ENCODE results near the gene DKC1. TPM values are rescaled to one million over a fixed set of nuclear protein-coding genes. Genes with fewer than 3 reads are reported as not detected.

Gene DKC1
- total and polyA plus RNA-seq, 9 donors = 17.0 to 60.6 (median 34.4) TPM

- Histone ChIP-seq H3K27ac (no peak overlapping the region), H3K4me1 (ENCODE audit: insufficient read depth) (no peaks in the 10 kb centered on the region), H3K4me3 (no peak overlapping the region), H3K27me3 (no peaks in the 10 kb centered on the region), H3K9me3 (no peaks in the 10 kb centered on the region), H3K36me3 (no peaks in the 10 kb centered on the region)
- 55 to 84% (median 79%) methylated on average over 1 of the region's 1 CpG for WGBS, 3 donors
- no peak for DNase-seq
- TF ChIP-seq POLR2A (IDR thresholded peaks at IDR 0.05) = no peak
- TF ChIP-seq CTCF (IDR thresholded peaks at IDR 0.05) = no peak
- TF ChIP-seq EP300 (IDR thresholded peaks at IDR 0.05) = no peak
- intact Hi-C loops (cut with DNase I) = no loop called here
Measured at GRCh38 chrX:154718616-154719015, 44.0 kb upstream of the DKC1 start.

GRCh38 chrX:154719132-154719675, 43.5 kb upstream of the DKC1 start:
- no peak for TF ChIP-seq EP300 (IDR thresholded peaks at IDR 0.05)
- no peak for TF ChIP-seq POLR2A (IDR thresholded peaks at IDR 0.05)
- TF ChIP-seq CTCF (IDR thresholded peaks at IDR 0.05) = no peak
- intact Hi-C loops (cut with DNase I) = no loop called here
- Histone ChIP-seq H3K4me3 (no peak overlapping the region), H3K27me3 (no peaks in the 10 kb centered on the region), H3K9me3 (no peaks in the 10 kb centered on the region), H3K36me3 (no peaks in the 10 kb centered on the region), H3K4me1 (ENCODE audit: insufficient read depth) (no peaks in the 10 kb centered on the region), H3K27ac (no peak overlapping the region)
- 61 to 71% (median 66%) methylated on average over 6 of the region's 6 CpGs for WGBS, 3 donors
- DNase-seq = no peak

GRCh38 chrX:154720067-154720466, 42.6 kb upstream of the DKC1 start:
- intact Hi-C loops (cut with DNase I) = no loop called here
- no peaks in the 10 kb centered on the region for H3K4me1 ChIP-seq (ENCODE audit: insufficient read depth)
- no peaks in the 10 kb centered on the region for H3K27me3 ChIP-seq
- H3K4me3 ChIP-seq = no peak overlapping the region
- WGBS, 3 donors = 64 to 85% (median 73%) methylated on average over 4 of the region's 4 CpGs
- H3K9me3 ChIP-seq = no peaks in the 10 kb centered on the region
- no peak overlapping the region for H3K27ac ChIP-seq
- no peak for DNase-seq
- no peaks in the 10 kb centered on the region for H3K36me3 ChIP-seq
- TF ChIP-seq POLR2A (IDR thresholded peaks at IDR 0.05) (no peak), EP300 (IDR thresholded peaks at IDR 0.05) (no peak), CTCF (IDR thresholded peaks at IDR 0.05) (no peak)

GRCh38 chrX:154721155-154721554, 41.5 kb upstream of the DKC1 start:
- Histone ChIP-seq H3K9me3 (no peaks in the 10 kb centered on the region), H3K36me3 (no peaks in the 10 kb centered on the region), H3K27me3 (no peaks in the 10 kb centered on the region), H3K27ac (no peak overlapping the region), H3K4me3 (no peak overlapping the region), H3K4me1 (ENCODE audit: insufficient read depth) (no peaks in the 10 kb centered on the region)
- intact Hi-C loops (cut with DNase I) = no loop called here
- TF ChIP-seq CTCF (IDR thresholded peaks at IDR 0.05) = no peak
- TF ChIP-seq POLR2A (IDR thresholded peaks at IDR 0.05) = no peak
- TF ChIP-seq EP300 (IDR thresholded peaks at IDR 0.05) = no peak
- WGBS, 3 donors = 87 to 91% (median 89%) methylated on average over 3 of the region's 3 CpGs
- no peak for DNase-seq
